ENCODE data around the gene SALL3.
A peak's percentile ranks its signal among the peaks of the same experiment; 100 is the strongest.
"Not testable (repeated sequence)": the region's sequence is repeated elsewhere in the genome, so short reads cannot be mapped to it uniquely, and the experiment has no call there.

SALL3 gene

GRCh38 chr18:78979730-78980278 lies at the start of gene SALL3:
Gene SALL3, plus strand, starts transcription at chr18:78979818. Its CDS starts 457 bp downstream, at chr18:78980275.
- Mint-ChIP-seq H3K27me3 (peaks cover 53% of the 10 kb centered on the region), H3K4me1 (peaks cover 22% of the 10 kb centered on the region), H3K27ac (no peak within 1 kb of the TSS), H3K9me3 (no peaks in the 10 kb centered on the region), H3K36me3 (no peaks in the 10 kb centered on the region), H3K4me3 (peak within 1 kb of the TSS; percentile 26)

DNA sequence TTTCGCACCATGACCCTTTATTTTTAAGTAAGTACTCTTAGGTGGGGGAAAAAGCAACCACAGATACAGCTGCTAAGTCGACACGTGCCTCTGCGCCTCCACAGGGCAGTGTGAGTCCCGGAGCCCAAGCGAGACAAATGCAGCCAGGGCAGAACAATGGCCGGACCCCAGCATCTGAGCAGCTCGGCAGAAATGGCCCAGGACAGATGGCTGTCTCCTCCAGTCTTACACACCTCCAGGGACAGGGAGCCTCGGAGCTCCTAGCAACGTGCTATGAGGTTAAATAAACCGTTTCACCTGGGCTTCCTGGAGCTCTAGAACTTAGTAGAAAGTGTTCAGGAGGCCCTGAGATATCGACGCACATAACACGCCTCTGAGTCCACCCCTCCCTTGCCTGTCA lies 47.3 kb upstream of the SALL3 start:
- Mint-ChIP-seq H3K27ac (no peak overlapping the region), H3K9me3 (no peaks in the 10 kb centered on the region), H3K36me3 (no peaks in the 10 kb centered on the region), H3K4me1 (no peaks in the 10 kb centered on the region), H3K27me3 (peaks cover under 1% of the 10 kb centered on the region), H3K4me3 (no peak overlapping the region)

GRCh38 chr18:78934003-78934402 lies 45.6 kb upstream of the SALL3 start:
- no peaks in the 10 kb centered on the region for H3K4me1 Mint-ChIP-seq
- no peaks in the 10 kb centered on the region for H3K9me3 Mint-ChIP-seq
- no peaks in the 10 kb centered on the region for H3K36me3 Mint-ChIP-seq
- no peak overlapping the region for H3K27ac Mint-ChIP-seq
- H3K27me3 Mint-ChIP-seq: peaks cover 1% of the 10 kb centered on the region
- no peak overlapping the region for H3K4me3 Mint-ChIP-seq

GRCh38 chr18:78934551-78935225 lies 44.9 kb upstream of the SALL3 start:
- no peak overlapping the region for H3K27ac Mint-ChIP-seq
- no peaks in the 10 kb centered on the region for H3K36me3 Mint-ChIP-seq
- H3K4me1 Mint-ChIP-seq: no peaks in the 10 kb centered on the region
- peaks cover 1% of the 10 kb centered on the region for H3K27me3 Mint-ChIP-seq
- H3K4me3 Mint-ChIP-seq: no peak overlapping the region
- no peaks in the 10 kb centered on the region for H3K9me3 Mint-ChIP-seq

DNA sequence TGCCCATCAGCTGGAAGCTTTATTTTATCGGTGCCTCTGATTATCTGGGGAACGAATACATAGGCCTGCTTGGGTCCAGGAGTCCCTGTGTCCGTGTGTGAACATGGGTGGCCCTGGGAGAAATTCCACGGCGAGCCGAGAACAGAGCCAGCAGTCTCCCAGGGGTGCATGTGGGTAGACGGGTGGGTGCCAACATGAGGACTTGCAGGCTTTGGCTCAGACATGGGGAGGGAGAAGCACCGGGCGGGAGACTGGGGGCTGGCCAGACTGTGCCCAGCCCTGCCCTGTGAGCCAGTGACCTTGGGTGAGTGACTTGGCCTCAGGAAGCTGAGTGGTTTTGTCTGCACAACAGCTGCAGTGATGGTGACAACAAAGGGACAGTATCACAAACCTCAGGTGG lies 44.2 kb upstream of the SALL3 start:
- Mint-ChIP-seq H3K4me3 (no peak overlapping the region), H3K27me3 (peaks cover 2% of the 10 kb centered on the region), H3K9me3 (no peaks in the 10 kb centered on the region), H3K4me1 (no peaks in the 10 kb centered on the region), H3K36me3 (no peaks in the 10 kb centered on the region), H3K27ac (no peak overlapping the region)

GRCh38 chr18:78936251-78937005 lies 43.2 kb upstream of the SALL3 start:
- H3K9me3 Mint-ChIP-seq: no peaks in the 10 kb centered on the region
- no peak overlapping the region for H3K4me3 Mint-ChIP-seq
- H3K27me3 Mint-ChIP-seq: peaks cover 2% of the 10 kb centered on the region
- no peaks in the 10 kb centered on the region for H3K4me1 Mint-ChIP-seq
- H3K36me3 Mint-ChIP-seq: no peaks in the 10 kb centered on the region
- no peak overlapping the region for H3K27ac Mint-ChIP-seq

- no peaks in the 10 kb centered on the region for H3K4me1 Mint-ChIP-seq
- no peaks in the 10 kb centered on the region for H3K36me3 Mint-ChIP-seq
- no peak overlapping the region for H3K4me3 Mint-ChIP-seq
- no peak overlapping the region for H3K27ac Mint-ChIP-seq
- H3K27me3 Mint-ChIP-seq: peaks cover 2% of the 10 kb centered on the region
- no peaks in the 10 kb centered on the region for H3K9me3 Mint-ChIP-seq
These were observed 42.5 kb upstream of the SALL3 start for GRCh38 chr18:78937166-78937565.

DNA sequence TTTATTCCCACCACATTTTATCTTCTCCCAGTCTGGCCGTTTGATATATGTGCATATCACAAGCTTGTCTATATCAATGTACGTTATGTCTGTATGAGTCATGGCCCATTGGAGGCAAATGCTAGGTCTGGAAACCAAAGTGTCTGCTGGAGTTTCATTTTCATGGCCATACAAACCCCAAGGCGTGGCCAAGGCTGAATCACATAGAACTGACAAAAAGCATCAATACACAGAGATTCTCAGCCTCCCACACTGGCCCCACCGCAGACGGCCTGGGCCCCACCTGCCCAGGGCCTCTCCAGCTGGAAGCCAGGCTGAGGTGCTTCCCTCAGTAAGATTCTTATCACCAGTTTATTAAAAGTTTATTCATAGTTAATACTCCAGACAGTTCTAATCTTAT lies 40.5 kb upstream of the SALL3 start:
- no peaks in the 10 kb centered on the region for H3K36me3 Mint-ChIP-seq
- no peaks in the 10 kb centered on the region for H3K9me3 Mint-ChIP-seq
- no peak overlapping the region for H3K4me3 Mint-ChIP-seq
- peaks cover 4% of the 10 kb centered on the region for H3K27me3 Mint-ChIP-seq
- no peaks in the 10 kb centered on the region for H3K4me1 Mint-ChIP-seq
- H3K27ac Mint-ChIP-seq: no peak overlapping the region

- H3K36me3 Mint-ChIP-seq: no peaks in the 10 kb centered on the region
- H3K27ac Mint-ChIP-seq: no peak overlapping the region
- H3K9me3 Mint-ChIP-seq: no peaks in the 10 kb centered on the region
These were observed 39.7 kb upstream of the SALL3 start for GRCh38 chr18:78939734-78940494.

DNA sequence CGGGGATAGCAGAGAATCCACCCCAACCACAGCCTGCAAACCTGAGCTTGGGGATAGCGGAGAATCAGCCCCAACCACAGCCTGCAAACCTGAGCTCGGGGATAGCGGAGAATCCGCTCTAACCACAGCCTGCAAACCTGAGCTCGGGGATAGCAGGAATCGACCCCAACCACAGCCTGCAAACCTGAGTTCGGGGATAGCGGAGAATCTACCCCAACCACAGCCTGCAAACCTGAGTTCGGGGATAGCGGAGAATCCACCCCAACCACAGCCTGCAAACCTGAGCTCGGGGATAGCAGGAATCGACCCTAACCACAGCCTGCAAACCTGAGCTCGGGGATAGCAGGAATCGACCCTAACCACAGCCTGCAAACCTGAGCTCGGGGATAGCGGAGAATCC lies 37.4 kb upstream of the SALL3 start:
- not testable (repeated sequence) for H3K36me3 Mint-ChIP-seq, H3K4me3 Mint-ChIP-seq, H3K27ac Mint-ChIP-seq, H3K9me3 Mint-ChIP-seq, H3K4me1 Mint-ChIP-seq
- peaks cover 11% of the 10 kb centered on the region for H3K27me3 Mint-ChIP-seq

More at GRCh38 chr18:78939734-78940494, 39.7 kb upstream of the SALL3 start:
- Mint-ChIP-seq H3K4me1 (no peaks in the 10 kb centered on the region), H3K27me3 (peaks cover 4% of the 10 kb centered on the region), H3K4me3 (no peak overlapping the region)

DNA sequence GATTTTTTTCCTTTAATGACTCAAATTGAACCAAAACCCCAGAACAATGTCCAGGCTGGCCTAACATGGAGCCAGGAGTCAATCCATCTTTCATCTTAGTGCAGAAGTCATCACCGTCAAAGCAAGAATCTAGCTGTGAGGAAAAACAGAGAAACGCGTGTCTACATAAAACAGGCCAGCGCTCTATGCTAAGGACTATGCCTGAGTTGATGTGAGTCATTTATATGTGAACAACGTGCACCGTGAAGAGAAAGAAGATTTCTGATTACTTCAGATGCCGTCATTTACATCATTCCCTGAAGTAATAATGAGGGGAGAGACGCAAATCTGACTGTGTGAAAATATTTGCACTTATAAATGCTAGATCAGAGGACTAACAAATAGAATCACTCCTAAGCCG lies 34.0 kb upstream of the SALL3 start:
- no peaks in the 10 kb centered on the region for H3K36me3 Mint-ChIP-seq
- H3K4me3 Mint-ChIP-seq: no peak overlapping the region
- no peaks in the 10 kb centered on the region for H3K9me3 Mint-ChIP-seq
- no peak overlapping the region for H3K27ac Mint-ChIP-seq
- no peaks in the 10 kb centered on the region for H3K4me1 Mint-ChIP-seq
- peaks cover 13% of the 10 kb centered on the region for H3K27me3 Mint-ChIP-seq

DNA sequence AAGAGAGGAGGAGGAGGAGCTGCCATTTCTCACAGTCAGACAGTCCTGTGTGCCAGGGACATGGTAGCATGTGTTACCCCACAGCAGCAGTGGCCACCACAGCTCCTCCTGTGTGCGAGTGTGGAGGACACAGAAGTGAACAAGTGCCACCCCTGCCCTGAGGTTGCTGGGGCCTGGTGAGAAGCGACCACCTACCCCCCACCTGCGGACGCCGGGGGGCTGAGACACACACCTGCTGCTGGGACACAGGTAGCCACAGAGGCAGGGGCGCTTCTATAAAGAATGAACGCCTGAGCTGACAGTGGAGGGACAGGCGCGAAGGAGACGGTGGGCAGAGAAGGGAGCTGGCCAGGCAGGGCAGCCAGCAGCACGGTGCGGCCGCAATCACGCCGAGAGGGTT lies 32.3 kb upstream of the SALL3 start:
- Mint-ChIP-seq H3K36me3 (no peaks in the 10 kb centered on the region), H3K27ac (no peak overlapping the region), H3K4me1 (no peaks in the 10 kb centered on the region), H3K9me3 (peaks cover 5% of the 10 kb centered on the region), H3K4me3 (no peak overlapping the region), H3K27me3 (peaks cover 13% of the 10 kb centered on the region)

DNA sequence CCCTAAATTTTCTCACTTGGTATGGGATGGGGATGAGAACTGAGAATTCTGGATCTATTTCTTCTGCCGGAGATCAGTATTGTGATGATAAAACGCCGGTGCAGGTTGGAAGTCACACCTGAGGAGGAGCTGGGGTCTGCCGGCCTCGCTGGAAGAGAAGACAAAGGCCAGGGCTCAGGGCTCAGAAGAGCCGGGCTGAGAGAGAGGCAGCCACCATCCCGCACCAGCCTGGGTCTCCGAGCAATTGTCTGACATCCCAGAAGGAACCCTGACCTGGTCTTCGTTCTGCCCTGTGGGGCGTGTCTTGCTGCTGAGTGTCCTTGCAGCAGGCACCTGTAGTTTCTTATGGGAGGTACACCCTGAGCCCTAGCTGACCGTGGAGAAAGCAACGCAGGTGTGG lies 31.4 kb upstream of the SALL3 start:
- peaks cover 5% of the 10 kb centered on the region for H3K9me3 Mint-ChIP-seq
- H3K4me1 Mint-ChIP-seq: no peaks in the 10 kb centered on the region
- H3K27ac Mint-ChIP-seq: no peak overlapping the region
- H3K4me3 Mint-ChIP-seq: no peak overlapping the region
- peaks cover 13% of the 10 kb centered on the region for H3K27me3 Mint-ChIP-seq
- H3K36me3 Mint-ChIP-seq: no peaks in the 10 kb centered on the region

- peaks cover 5% of the 10 kb centered on the region for H3K9me3 Mint-ChIP-seq
- no peaks in the 10 kb centered on the region for H3K4me1 Mint-ChIP-seq
- no peak overlapping the region for H3K4me3 Mint-ChIP-seq
- peaks cover 12% of the 10 kb centered on the region for H3K27me3 Mint-ChIP-seq
- H3K36me3 Mint-ChIP-seq: no peaks in the 10 kb centered on the region
- H3K27ac Mint-ChIP-seq: no peak overlapping the region
These were observed 30.9 kb upstream of the SALL3 start for GRCh38 chr18:78948707-78949106.

GRCh38 chr18:78949216-78949615 lies 30.4 kb upstream of the SALL3 start:
- Mint-ChIP-seq H3K4me1 (no peaks in the 10 kb centered on the region), H3K4me3 (no peak overlapping the region), H3K27me3 (peaks cover 12% of the 10 kb centered on the region), H3K9me3 (peaks cover 5% of the 10 kb centered on the region), H3K36me3 (no peaks in the 10 kb centered on the region), H3K27ac (no peak overlapping the region)

GRCh38 chr18:78950386-78950785 lies 29.2 kb upstream of the SALL3 start:
- no peaks in the 10 kb centered on the region for H3K4me1 Mint-ChIP-seq
- H3K4me3 Mint-ChIP-seq: no peak overlapping the region
- H3K36me3 Mint-ChIP-seq: no peaks in the 10 kb centered on the region
- peaks cover 12% of the 10 kb centered on the region for H3K27me3 Mint-ChIP-seq
- no peak overlapping the region for H3K27ac Mint-ChIP-seq
- peaks cover 5% of the 10 kb centered on the region for H3K9me3 Mint-ChIP-seq
